Measurements from ENCODE around the gene BCL7B.
"Not testable (repeated sequence)": the region's sequence is repeated elsewhere in the genome, so short reads cannot be mapped to it uniquely, and the experiment has no call there.

BCL7B gene

DNA sequence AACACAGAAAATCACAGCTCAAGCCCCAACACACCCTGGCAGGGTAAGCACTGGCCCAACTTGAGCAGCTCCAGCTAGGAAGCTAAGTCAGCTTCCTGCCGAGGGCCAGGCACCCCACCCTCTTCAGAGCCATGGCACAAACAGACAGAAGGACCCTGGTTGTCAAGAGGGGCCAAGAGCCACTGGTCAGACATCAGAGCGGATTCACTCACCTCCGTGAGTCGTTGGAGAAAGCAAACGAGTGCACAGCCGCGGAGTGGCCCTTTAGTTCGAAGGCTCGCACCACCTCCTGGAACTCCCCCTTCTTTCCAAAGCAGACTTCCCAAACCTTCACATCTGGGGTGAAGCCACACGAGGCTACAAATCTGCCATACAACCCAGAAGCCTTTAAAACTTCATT lies 13.5 kb upstream of the BCL7B start:
- H3K27ac ChIP-seq (ENCODE audit: low read depth, low read length) = no peak overlapping the region
- no peak overlapping the region for H3K4me3 ChIP-seq (ENCODE audit: low read length)
- peaks cover 64% of the 10 kb centered on the region for H3K36me3 ChIP-seq (ENCODE audit: insufficient read depth, low read length)
- no peak overlapping the region for H3K9ac ChIP-seq (ENCODE audit: low read depth, low read length)
- WGBS = 96% methylated on average over 10 of the region's 10 CpGs
- no peaks in the 10 kb centered on the region for H3K4me1 ChIP-seq (ENCODE audit: insufficient read depth, low read length)
- no peaks in the 10 kb centered on the region for H3K27me3 ChIP-seq (ENCODE audit: insufficient read depth, low read length)
- no peaks in the 10 kb centered on the region for H3K9me3 ChIP-seq (ENCODE audit: insufficient read depth, low read depth, low read length)

DNA sequence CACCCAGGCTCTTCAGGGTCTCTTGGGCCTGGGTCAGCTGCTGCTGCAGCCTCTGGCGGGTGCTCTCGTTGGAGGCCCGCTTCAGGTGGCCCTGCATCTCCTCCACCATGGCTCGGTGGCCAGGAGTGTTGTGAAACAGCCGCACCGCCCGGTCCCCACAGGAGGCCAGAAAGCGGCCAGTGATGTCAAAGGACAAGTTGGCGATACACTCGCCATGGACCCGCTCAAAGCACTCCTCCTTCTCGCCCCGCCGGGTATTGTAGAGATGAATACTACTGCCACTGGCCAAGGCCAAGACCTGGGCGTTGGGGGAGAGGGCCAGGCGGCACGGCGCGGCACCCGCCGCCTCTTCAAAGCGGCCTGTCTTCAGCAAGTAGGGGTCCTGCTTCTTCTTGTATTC lies 13.0 kb upstream of the BCL7B start:
- peaks cover 3% of the 10 kb centered on the region; the same call in 1 of the 2 replicates for H3K27me3 ChIP-seq (ENCODE audit: insufficient read depth, low read length)
- H3K36me3 ChIP-seq (ENCODE audit: insufficient read depth, low read length) = peaks cover 61% of the 10 kb centered on the region
- H3K9me3 ChIP-seq (ENCODE audit: insufficient read depth, low read depth, low read length) = no peaks in the 10 kb centered on the region
- WGBS = 96% methylated on average over 22 of the region's 22 CpGs
- H3K27ac ChIP-seq (ENCODE audit: low read depth, low read length) = no peak overlapping the region
- H3K9ac ChIP-seq (ENCODE audit: low read depth, low read length) = no peak overlapping the region
- H3K4me3 ChIP-seq (ENCODE audit: low read length) = no peak overlapping the region
- H3K4me1 ChIP-seq (ENCODE audit: insufficient read depth, low read length) = no peaks in the 10 kb centered on the region

DNA sequence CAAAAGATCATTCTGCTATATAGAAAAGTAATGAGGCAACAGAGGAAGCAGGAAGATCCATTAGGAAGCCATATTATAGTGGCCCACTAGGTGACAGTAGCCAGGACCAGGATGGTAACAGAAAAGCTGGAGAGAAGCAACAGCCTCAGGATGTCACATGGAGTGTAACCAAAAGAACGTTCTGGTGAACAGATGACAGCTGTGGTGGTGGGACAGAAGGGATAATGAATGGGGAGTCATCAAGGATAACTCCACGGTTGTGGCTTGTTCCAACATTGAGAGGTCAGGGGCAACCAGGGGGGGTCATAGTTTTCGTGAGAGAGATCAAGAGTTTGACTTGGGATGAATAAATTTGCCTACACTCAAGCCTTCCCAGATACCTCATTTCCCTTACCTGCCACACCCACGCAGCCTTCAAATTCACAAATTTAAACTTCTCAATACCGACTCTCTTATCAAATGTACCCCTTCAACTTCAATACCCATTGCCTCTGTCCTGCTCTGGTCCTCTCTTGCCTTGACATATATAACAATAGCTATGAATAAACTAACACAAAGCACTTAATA lies 11.6 kb upstream of the BCL7B start:
- Histone ChIP-seq H3K9me3 (ENCODE audit: insufficient read depth, low read depth, low read length) (no peaks in the 10 kb centered on the region), H3K36me3 (ENCODE audit: insufficient read depth, low read length) (peaks cover 52% of the 10 kb centered on the region), H3K4me3 (ENCODE audit: low read length) (no peak overlapping the region), H3K4me1 (ENCODE audit: insufficient read depth, low read length) (no peaks in the 10 kb centered on the region), H3K27me3 (ENCODE audit: insufficient read depth, low read length) (peaks cover 3% of the 10 kb centered on the region; the same call in 1 of the 2 replicates), H3K9ac (ENCODE audit: low read depth, low read length) (no peak overlapping the region), H3K27ac (ENCODE audit: low read depth, low read length) (no peak overlapping the region)
- WGBS = 90% methylated on average over 4 of the region's 5 CpGs

DNA sequence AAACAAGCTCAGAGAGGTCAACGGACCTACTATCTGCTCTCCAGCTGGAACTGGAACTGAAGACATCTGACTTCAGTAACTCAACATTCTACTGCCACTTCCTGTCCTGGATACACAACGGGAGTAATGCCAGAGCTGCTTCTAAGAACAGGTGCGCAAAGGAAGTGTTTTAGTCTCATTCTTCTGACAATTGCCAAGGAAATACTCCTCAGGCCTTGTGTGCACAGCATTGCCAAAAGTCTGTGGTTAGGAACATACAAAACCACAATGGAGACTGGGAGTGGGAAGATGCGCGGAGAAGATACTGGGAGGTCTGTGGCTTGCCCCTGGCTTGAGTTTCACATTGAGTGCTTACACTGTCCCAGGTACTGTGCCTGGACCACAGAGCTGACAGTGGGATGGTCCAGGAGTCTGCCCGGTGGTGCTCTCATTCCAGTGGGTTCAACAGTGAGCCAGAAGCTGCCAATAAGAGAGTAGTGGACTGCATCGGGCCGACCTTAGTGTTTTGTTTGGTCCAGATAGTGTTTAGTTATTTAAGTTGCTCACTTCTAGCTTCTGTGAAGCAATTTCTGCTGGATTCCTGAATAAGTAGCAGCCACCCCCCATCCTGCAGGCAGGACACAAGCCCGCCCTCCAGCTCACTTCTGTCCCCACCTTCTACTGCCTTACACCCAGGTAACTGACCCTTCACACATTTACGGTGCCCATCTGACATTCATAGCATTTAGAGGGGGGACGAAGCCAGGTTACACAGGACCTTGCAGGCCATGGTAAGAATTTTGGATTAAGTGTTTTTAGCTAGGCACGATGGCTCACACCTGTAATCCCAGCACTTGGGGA lies 10.6 kb upstream of the BCL7B start:
- WGBS = 91% methylated on average over 12 of the region's 12 CpGs

DNA sequence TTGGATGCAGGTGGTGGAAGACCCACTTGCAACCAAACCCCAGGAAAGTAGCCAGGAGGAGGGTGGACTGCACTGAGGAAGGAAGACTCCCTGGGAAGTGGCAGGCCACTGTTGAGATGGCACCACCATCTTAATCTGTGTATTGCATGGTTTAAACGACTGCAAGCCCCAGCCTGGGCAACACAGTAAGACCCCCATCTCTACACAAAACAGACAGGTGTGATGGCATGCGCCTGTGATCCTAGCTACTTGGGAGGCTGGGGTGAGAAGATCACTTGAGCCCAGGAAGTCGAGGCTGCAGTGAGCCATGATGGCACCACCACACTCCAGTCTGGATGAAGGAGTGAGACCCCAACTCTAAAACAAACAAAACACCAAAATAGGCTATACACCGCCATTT lies 9.7 kb upstream of the BCL7B start:
- Histone ChIP-seq H3K4me1 (ENCODE audit: insufficient read depth, low read length) (no peaks in the 10 kb centered on the region), H3K4me3 (ENCODE audit: low read length) (no peak overlapping the region), H3K27ac (ENCODE audit: low read depth, low read length) (no peak overlapping the region), H3K9me3 (ENCODE audit: insufficient read depth, low read depth, low read length) (no peaks in the 10 kb centered on the region), H3K36me3 (ENCODE audit: insufficient read depth, low read length) (peaks cover 32% of the 10 kb centered on the region), H3K27me3 (ENCODE audit: insufficient read depth, low read length) (peaks cover 3% of the 10 kb centered on the region; the same call in 1 of the 2 replicates), H3K9ac (ENCODE audit: low read depth, low read length) (no peak overlapping the region)
- WGBS = 86% methylated on average over 3 of the region's 4 CpGs

More for the DNA sequence above, 10.6 kb upstream of the BCL7B start:
- H3K4me1 ChIP-seq (ENCODE audit: insufficient read depth, low read length) = no peaks in the 10 kb centered on the region
- H3K9me3 ChIP-seq (ENCODE audit: insufficient read depth, low read depth, low read length) = no peaks in the 10 kb centered on the region
- H3K36me3 ChIP-seq (ENCODE audit: insufficient read depth, low read length) = peaks cover 41% of the 10 kb centered on the region
- H3K9ac ChIP-seq (ENCODE audit: low read depth, low read length) = no peak overlapping the region
- peaks cover 3% of the 10 kb centered on the region; the same call in 1 of the 2 replicates for H3K27me3 ChIP-seq (ENCODE audit: insufficient read depth, low read length)
- H3K4me3 ChIP-seq (ENCODE audit: low read length) = no peak overlapping the region
- H3K27ac ChIP-seq (ENCODE audit: low read depth, low read length) = no peak overlapping the region

DNA sequence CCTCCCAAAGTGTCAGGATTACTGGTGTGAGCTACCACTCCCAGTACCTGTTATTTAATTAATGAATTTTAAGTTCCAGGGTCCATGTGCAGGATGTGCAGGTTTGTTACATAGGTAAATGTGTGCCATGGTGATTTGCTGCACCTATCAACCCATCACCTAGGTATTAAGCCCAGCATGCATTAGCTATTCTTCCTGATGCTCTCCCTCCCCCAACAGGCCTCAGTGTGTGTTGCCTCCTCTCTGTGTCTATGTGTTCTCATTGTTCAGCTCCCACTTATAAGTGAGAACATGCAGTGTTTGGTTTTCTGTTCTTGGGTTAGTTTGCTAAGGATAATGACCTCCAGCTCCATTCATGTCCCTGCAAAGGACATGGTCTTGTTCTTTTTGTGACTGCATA lies 8.9 kb upstream of the BCL7B start:
- not testable (repeated sequence) for H3K9me3 ChIP-seq (ENCODE audit: insufficient read depth, low read depth, low read length); H3K27ac ChIP-seq (ENCODE audit: low read depth, low read length); H3K4me3 ChIP-seq (ENCODE audit: low read length); H3K4me1 ChIP-seq (ENCODE audit: insufficient read depth, low read length); H3K9ac ChIP-seq (ENCODE audit: low read depth, low read length); H3K27me3 ChIP-seq (ENCODE audit: insufficient read depth, low read length)
- H3K36me3 ChIP-seq (ENCODE audit: insufficient read depth, low read length) = peaks cover 25% of the 10 kb centered on the region

DNA sequence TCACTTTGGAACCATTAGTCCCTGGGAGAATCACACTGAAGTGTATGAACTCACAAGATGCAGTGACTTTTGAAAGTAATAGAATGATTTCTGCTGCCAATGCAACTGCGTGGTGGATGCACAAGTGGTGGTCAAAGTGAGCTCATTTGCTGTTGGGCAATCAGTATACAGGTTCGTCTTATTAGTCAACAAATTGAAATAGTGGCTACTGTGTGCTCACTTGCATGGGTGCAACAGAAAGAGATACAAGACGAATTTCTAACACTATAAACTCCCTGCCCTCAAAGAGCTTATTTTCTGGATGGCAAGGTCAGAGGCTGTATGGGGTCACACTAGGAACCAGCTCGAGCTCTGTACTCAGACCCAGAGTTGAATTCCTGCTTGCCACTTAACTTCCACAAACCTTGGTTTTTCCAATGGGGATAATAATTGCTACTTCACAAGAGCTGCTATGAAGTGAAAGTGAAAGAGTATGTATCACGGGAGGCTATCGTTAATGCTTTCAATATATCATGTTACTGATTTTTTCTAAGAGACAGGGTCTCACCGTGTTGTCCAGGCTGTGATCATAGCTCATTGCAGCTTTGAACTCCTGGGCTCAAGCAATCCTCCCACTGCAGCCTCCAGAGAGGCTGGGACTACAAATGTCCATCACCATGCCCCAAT lies 8.3 kb upstream of the BCL7B start:
- Histone ChIP-seq H3K27me3 (ENCODE audit: insufficient read depth, low read length) (peaks cover 3% of the 10 kb centered on the region; the same call in 1 of the 2 replicates), H3K9me3 (ENCODE audit: insufficient read depth, low read depth, low read length) (no peaks in the 10 kb centered on the region), H3K36me3 (ENCODE audit: insufficient read depth, low read length) (peaks cover 19% of the 10 kb centered on the region), H3K27ac (ENCODE audit: low read depth, low read length) (no peak overlapping the region), H3K9ac (ENCODE audit: low read depth, low read length) (no peak overlapping the region), H3K4me1 (ENCODE audit: insufficient read depth, low read length) (no peaks in the 10 kb centered on the region), H3K4me3 (ENCODE audit: low read length) (no peak overlapping the region)
- WGBS = 80% methylated on average over 7 of the region's 7 CpGs

DNA sequence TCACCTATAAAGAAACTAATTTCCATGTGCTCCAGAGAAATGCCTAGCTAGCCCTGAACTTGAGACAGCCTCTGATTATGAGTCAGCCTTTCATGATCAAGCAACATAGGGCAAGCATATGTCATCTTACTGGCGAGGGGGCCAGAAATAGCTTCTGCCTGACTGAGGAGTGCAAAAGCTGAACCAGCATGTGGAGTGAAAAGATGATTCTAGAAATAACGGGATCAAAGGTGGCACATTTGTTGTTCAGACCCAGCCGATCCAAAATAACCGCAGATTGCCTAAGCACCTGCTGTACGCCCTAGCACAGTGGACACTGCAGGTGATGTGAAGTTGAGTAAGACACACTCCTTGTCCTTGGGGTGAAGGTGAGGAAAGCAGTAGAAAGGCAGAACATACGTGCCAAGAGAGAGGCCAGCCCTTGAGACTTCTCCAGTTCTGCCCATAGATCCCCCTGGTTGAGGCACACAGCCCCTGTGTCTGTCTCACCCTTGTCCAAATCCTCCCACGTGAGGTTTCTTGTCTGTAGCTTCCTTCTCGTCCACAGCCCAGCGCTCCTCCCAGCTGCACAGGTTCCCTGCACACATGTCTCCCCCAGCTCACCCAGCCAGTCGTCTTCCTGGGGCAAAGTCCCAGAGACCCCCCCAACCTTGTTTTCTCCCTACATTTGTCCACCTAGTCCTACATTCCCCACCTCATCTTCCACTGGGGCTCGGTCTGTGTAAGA lies 2.8 kb upstream of the BCL7B start:
- no peaks in the 10 kb centered on the region for H3K4me1 ChIP-seq (ENCODE audit: insufficient read depth, low read length)
- peaks cover 8% of the 10 kb centered on the region for H3K27me3 ChIP-seq (ENCODE audit: insufficient read depth, low read length)
- no peaks in the 10 kb centered on the region for H3K36me3 ChIP-seq (ENCODE audit: insufficient read depth, low read length)
- no peak overlapping the region for H3K27ac ChIP-seq (ENCODE audit: low read depth, low read length)
- no peak overlapping the region for H3K4me3 ChIP-seq (ENCODE audit: low read length)
- no peaks in the 10 kb centered on the region for H3K9me3 ChIP-seq (ENCODE audit: insufficient read depth, low read depth, low read length)
- 79% methylated on average over 11 of the region's 11 CpGs for WGBS
- H3K9ac ChIP-seq (ENCODE audit: low read depth, low read length) = no peak overlapping the region

DNA sequence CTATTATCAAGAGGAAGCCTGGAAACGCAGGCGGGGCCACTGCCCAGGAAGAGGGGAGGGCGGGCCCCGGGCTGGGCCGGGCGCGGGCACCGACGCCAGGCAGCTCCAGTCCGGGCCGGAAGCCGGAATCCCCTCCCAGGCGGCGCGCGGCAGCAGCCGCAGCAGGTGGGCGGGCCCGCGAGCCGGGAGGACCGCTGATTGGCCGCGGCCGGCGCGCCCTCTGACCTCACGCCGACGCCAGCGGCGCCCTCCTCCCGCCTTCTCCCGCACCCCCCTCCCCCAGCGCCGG lies 438 bp downstream of the BCL7B start:
- H3K9me3 ChIP-seq (ENCODE audit: insufficient read depth, low read depth, low read length) = no peaks in the 10 kb centered on the region
- under 1% methylated on average over 36 of the region's 36 CpGs for WGBS
- H3K36me3 ChIP-seq (ENCODE audit: insufficient read depth, low read length) = peaks cover 15% of the 10 kb centered on the region
- peaks cover 8% of the 10 kb centered on the region for H3K27me3 ChIP-seq (ENCODE audit: insufficient read depth, low read length)
- H3K27ac ChIP-seq (ENCODE audit: low read depth, low read length) = peak overlapping the region; percentile 100
- peak overlapping the region; percentile 99 for H3K9ac ChIP-seq (ENCODE audit: low read depth, low read length)
- no peaks in the 10 kb centered on the region for H3K4me1 ChIP-seq (ENCODE audit: insufficient read depth, low read length)
- peak overlapping the region; percentile 75 for H3K4me3 ChIP-seq (ENCODE audit: low read length)

DNA sequence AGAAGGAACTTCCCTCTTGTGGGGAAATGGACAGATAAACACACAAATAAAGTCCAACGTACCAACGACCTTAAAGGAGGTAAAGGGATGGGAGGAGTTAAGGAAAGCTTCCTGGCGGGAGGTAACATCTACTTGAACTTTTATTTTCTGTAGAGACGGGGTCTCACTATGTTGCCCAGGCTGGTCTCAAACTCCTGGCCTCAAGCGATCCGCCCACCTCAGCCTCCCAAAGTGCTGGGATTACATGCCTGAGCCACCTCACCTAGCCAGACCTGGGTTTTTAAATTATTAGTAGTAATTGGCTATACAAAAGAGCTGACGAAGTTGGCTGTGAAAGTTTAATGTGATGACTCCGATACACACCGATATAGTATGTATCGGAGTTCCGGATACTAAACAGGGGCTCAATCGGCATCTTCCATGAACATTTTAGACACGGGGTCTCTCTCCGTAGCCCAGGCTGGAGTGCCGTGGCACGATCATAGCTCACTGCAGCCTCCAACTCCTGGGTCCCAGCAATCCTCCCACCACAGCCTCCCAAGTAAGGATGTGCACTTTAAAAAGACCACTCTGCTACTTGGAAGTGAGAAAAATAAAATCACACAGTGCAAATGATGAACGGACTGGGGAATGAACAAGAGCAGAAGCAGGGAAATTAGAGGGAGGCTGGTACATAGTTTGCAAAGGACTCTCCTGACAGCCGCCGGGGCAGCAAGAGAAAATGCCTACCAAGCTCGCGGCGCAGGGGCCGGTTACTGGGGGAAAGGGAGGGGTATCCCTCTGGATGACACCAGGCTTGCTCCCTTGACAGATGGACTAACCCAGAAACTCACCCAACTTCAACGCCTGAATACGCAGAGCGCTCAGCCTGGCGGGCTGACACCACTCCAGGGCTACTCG lies 1.0 kb downstream of the BCL7B start:
- peak overlapping the region; percentile 75 for H3K4me3 ChIP-seq (ENCODE audit: low read length)
- H3K36me3 ChIP-seq (ENCODE audit: insufficient read depth, low read length) = peaks cover 19% of the 10 kb centered on the region
- H3K9me3 ChIP-seq (ENCODE audit: insufficient read depth, low read depth, low read length) = no peaks in the 10 kb centered on the region
- peaks cover 8% of the 10 kb centered on the region for H3K27me3 ChIP-seq (ENCODE audit: insufficient read depth, low read length)
- WGBS = 44% methylated on average over 28 of the region's 28 CpGs
- no peaks in the 10 kb centered on the region for H3K4me1 ChIP-seq (ENCODE audit: insufficient read depth, low read length)
- peak overlapping the region; percentile 100; the same call in 1 of the 2 replicates for H3K27ac ChIP-seq (ENCODE audit: low read depth, low read length)
- H3K9ac ChIP-seq (ENCODE audit: low read depth, low read length) = peak overlapping the region; percentile 64

Measured in HUES64 (cell line).